ENCODE data around the gene WSCD2. TPM values are rescaled to one million over a fixed set of nuclear protein-coding genes. Genes with fewer than 3 reads are reported as not detected.

Gene WSCD2
- total RNA-seq, 1 experiment from 2014 or later: not detected

DNA sequence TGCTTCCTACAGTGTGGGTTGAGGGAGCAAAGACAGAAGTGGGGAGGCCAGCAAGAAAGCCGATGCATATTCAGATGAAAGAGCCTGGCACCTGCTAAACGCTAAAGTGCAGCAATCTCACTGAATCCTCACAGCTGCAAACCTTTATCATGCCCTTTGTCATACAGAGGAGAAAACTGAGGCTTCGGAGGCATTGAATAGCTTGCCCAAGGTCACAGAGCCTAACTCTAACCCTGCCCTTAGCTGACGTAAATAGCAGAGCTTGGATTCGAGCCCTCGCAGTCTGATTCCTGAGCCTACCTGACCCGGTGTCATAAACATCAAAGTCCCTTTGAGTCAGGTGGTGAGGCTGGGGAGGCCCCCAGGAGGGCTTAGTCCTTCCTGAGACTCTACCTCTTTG lies 155.1 kb downstream of the WSCD2 start:
- intact Hi-C loops (cut with micrococcal nuclease): no loop called here
- TF ChIP-seq, protein P1, sequence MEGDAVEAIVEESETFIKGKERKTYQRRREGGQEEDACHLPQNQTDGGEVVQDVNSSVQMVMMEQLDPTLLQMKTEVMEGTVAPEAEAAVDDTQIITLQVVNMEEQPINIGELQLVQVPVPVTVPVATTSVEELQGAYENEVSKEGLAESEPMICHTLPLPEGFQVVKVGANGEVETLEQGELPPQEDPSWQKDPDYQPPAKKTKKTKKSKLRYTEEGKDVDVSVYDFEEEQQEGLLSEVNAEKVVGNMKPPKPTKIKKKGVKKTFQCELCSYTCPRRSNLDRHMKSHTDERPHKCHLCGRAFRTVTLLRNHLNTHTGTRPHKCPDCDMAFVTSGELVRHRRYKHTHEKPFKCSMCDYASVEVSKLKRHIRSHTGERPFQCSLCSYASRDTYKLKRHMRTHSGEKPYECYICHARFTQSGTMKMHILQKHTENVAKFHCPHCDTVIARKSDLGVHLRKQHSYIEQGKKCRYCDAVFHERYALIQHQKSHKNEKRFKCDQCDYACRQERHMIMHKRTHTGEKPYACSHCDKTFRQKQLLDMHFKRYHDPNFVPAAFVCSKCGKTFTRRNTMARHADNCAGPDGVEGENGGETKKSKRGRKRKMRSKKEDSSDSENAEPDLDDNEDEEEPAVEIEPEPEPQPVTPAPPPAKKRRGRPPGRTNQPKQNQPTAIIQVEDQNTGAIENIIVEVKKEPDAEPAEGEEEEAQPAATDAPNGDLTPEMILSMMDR (IDR thresholded peaks at IDR 0.05; ENCODE audit: unreplicated experiment): no peak
- Mint-ChIP-seq H3K4me3 (ENCODE audit: unreplicated experiment) (no peak overlapping the region), H3K36me3 (ENCODE audit: insufficient read depth, unreplicated experiment) (no peaks in the 10 kb centered on the region), H3K27ac (ENCODE audit: low read depth, unreplicated experiment) (no peak overlapping the region), H3K4me1 (ENCODE audit: insufficient read depth, unreplicated experiment) (no peaks in the 10 kb centered on the region), H3K9me3 (ENCODE audit: unreplicated experiment) (no peaks in the 10 kb centered on the region), H3K27me3 (ENCODE audit: insufficient read depth, unreplicated experiment) (peaks cover 63% of the 10 kb centered on the region)
- no peak for DNase-seq (ENCODE audit: unreplicated experiment)
- ChIA-PET POLR2A (interaction anchor here (0.5 kb wide), 1 partner anchor 1614 kb away, joined by 3 read pairs; no protein-coding TSS in a partner anchor), CTCF (no interaction called here)
- BruUV-seq (replicated peaks): no TSS peak

DNA sequence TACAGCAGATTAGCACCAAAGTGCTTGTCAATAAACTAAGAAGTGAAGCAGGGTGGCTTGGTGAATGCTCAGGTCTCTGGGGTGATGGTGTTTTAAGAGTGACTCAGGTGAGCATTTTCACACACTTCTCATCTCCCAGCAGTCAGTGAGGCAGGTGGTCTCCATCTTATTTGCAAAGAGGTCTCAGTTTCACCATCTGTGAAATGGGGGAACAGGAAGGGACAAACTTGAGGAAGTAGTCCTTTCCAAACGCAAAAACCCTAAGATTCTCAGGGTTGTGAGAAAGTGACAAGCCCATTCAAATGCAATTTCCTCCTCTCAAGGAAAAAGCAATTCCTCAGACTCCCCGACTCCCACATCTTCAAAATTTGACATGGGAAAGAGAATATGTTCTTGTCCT lies 155.9 kb downstream of the WSCD2 start:
- CTCF ChIA-PET: no interaction called here
- H3K4me3 Mint-ChIP-seq (ENCODE audit: unreplicated experiment): no peak overlapping the region
- no TSS peak for BruUV-seq (replicated peaks)

DNA sequence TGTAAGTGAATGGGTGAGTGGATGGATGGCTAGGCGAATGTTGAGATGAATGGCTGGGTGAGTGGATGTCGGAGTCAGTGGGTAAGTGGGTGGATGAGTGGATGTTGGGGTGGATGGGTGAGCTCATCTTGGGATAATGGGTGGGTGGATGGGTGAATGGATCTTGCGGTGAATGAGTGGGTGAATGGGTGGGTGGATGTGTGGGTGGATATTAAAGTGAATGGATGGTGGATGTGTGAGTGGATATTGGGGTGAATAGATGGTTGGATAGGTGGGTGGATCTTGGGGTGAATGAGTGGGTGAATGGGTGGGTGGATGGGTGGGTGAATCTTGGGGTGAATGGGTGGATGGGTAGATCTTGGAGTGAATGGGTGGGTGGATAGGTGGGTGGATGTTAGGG lies 158.1 kb downstream of the WSCD2 start:
- no TSS peak for BruUV-seq (replicated peaks)
- ChIA-PET CTCF (no interaction called here), POLR2A (no interaction called here)
- no peak overlapping the region for H3K4me3 Mint-ChIP-seq (ENCODE audit: unreplicated experiment)
- H3K9me3 Mint-ChIP-seq (ENCODE audit: unreplicated experiment): peaks cover 2% of the 10 kb centered on the region
- no peak for DNase-seq (ENCODE audit: unreplicated experiment)
- TF ChIP-seq, protein P1 (IDR thresholded peaks at IDR 0.05; ENCODE audit: unreplicated experiment): no peak
- H3K27me3 Mint-ChIP-seq (ENCODE audit: insufficient read depth, unreplicated experiment): peaks cover 68% of the 10 kb centered on the region
- H3K36me3 Mint-ChIP-seq (ENCODE audit: insufficient read depth, unreplicated experiment): no peaks in the 10 kb centered on the region
- no peak overlapping the region for H3K27ac Mint-ChIP-seq (ENCODE audit: low read depth, unreplicated experiment)
- H3K4me1 Mint-ChIP-seq (ENCODE audit: insufficient read depth, unreplicated experiment): no peaks in the 10 kb centered on the region
- intact Hi-C loops (cut with micrococcal nuclease): no loop called here

More for the DNA sequence above, 155.9 kb downstream of the WSCD2 start:
- no peak for DNase-seq (ENCODE audit: unreplicated experiment)
- no peaks in the 10 kb centered on the region for H3K36me3 Mint-ChIP-seq (ENCODE audit: insufficient read depth, unreplicated experiment)
- no peak overlapping the region for H3K27ac Mint-ChIP-seq (ENCODE audit: low read depth, unreplicated experiment)
- POLR2A ChIA-PET: no interaction called here
- H3K4me1 Mint-ChIP-seq (ENCODE audit: insufficient read depth, unreplicated experiment): no peaks in the 10 kb centered on the region
- no peaks in the 10 kb centered on the region for H3K9me3 Mint-ChIP-seq (ENCODE audit: unreplicated experiment)
- TF ChIP-seq, protein P1 (IDR thresholded peaks at IDR 0.05; ENCODE audit: unreplicated experiment): no peak
- intact Hi-C loops (cut with micrococcal nuclease): no loop called here
- peaks cover 59% of the 10 kb centered on the region for H3K27me3 Mint-ChIP-seq (ENCODE audit: insufficient read depth, unreplicated experiment)

DNA sequence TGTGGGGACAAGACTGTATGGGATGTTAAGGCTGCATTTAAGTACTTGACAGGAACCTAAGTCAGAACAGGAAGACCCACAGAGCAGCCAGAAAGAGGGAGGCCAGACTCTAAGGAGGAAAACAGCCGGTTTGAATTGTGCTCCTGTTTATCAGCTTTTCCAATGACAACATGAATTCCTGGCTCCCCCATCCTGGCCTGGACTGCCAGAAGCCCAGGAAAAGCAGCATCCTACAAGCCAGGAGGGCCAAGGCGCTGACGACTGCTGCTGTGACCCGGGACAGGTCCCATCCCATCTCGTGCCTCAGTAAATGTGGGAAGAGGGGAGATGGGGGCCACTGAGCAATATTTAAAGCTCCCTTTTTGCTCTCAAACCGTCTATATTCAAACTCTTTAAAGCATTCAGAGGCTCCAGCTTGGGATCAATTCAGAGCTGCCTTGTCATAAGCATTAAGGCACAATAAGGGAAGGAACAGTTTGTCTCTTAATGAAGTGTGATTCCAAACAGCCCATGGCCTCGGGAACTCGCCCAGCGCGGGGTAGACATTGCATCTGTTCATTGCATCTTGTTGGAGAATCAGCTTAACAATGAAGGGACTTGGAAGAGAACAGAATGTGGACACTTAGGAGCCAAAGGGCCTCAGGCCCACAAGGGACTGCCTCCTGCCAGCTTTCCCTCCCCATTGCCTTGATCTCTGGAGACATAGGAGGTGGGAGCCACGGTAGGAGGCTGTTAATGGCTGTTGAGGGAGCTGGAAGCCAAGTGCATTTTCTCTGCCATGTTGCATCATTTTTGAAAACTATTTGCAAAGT lies 160.5 kb downstream of the WSCD2 start:
- POLR2A ChIA-PET: no interaction called here
- peaks cover 7% of the 10 kb centered on the region for H3K9me3 Mint-ChIP-seq (ENCODE audit: unreplicated experiment)
- H3K27me3 Mint-ChIP-seq (ENCODE audit: insufficient read depth, unreplicated experiment): peaks cover 69% of the 10 kb centered on the region
- no TSS peak for BruUV-seq (replicated peaks)
- H3K4me3 Mint-ChIP-seq (ENCODE audit: unreplicated experiment): no peak overlapping the region
- TF ChIP-seq, protein P1 (IDR thresholded peaks at IDR 0.05; ENCODE audit: unreplicated experiment): no peak
- CTCF ChIA-PET: interaction anchor here (0.6 kb wide), 2 partner anchors 901 to 1327 kb away, joined by 3 read pairs; no protein-coding TSS in a partner anchor
- H3K36me3 Mint-ChIP-seq (ENCODE audit: insufficient read depth, unreplicated experiment): no peaks in the 10 kb centered on the region
- intact Hi-C loops (cut with micrococcal nuclease): no loop called here
- no peak overlapping the region for H3K27ac Mint-ChIP-seq (ENCODE audit: low read depth, unreplicated experiment)
- H3K4me1 Mint-ChIP-seq (ENCODE audit: insufficient read depth, unreplicated experiment): no peaks in the 10 kb centered on the region
- no peak for DNase-seq (ENCODE audit: unreplicated experiment)

Data from MCF 10A (cell line).